ENCODE data around the gene STKLD1. TPM values are rescaled to one million over a fixed set of nuclear protein-coding genes. Genes with fewer than 3 reads are reported as not detected.

The STKLD1 gene
- total and polyA plus RNA-seq, 7 experiments from 2014 or later, result 0.78 to 1.8 (median 1.4) TPM; not detected in 1

DNA sequence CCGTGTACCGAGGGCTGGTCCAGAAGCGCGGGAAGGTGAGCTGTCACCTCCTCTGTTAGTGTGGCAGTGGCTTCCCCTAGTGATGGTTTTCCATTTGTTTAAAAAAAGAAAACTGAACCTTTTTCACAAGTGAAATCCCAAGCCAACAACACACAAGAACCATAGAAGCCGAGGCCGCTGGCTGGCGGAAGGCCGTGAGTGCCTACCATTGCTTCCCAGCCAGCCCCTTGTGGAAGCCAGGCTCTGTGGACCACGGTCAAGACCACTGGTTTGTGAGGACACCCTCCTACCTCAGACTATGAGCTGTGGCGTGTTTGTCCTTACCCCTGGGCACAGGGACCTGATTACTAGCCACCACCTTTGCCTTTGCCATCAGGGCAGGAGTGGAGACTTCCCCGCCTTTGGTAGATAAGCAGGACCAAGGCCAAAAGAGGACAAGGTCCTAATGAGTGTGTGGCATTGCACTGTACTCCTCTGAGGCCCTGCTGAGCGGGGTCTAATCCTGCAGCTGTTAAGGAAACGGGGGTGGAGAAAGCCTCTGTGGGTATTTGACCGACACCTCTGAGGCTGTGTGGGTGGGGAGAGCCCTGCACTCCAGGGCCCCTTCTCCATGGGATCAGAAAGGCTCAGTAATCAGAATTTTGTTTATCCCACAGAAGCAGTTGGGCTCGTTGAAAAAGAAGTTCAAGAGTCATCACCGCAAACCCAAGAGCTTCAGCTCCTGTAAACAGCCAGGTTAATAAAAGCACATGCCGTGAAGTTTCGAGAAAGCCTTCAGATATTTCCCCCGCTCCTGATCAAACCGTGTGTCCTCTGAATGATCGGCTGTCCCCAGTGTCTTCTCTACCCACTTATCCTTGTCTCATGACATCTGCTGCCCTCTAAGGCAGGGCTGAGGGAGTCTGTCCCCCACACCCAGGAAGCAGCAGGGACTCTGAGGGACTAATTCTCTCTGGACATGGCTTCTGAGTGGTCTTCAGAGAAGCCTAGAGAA lies 15.5 kb upstream of the STKLD1 start:
- Histone ChIP-seq H3K9me3 (ENCODE audit: control insufficient read depth in 2 of 3, low read length in 3 of 3) (no peaks in the 10 kb centered on the region), H3K36me3 (ENCODE audit: control insufficient read depth in 2 of 3, insufficient read depth in 3 of 3, low read length in 3 of 3) (peaks cover 24 to 84% (median 31%) of the 10 kb centered on the region in 3 experiments), H3K4me1 (ENCODE audit: control insufficient read depth in 2 of 2, insufficient read depth in 2 of 2, low read length in 2 of 2) (peaks cover 12 to 17% of the 10 kb centered on the region in 2 donors), H3K4me3 (ENCODE audit: low read length) (no peak overlapping the region), H3K27ac (ENCODE audit: low read depth, low read length) (no peak overlapping the region), H3K27me3 (ENCODE audit: control insufficient read depth in 2 of 2, insufficient read depth in 2 of 2, low read length in 2 of 2) (no peaks in the 10 kb centered on the region)
- no peaks in the 10 kb centered on the region for H3K9me3 Mint-ChIP-seq
- peaks cover 16 to 31% (median 26%) of the 10 kb centered on the region in 7 donors for H3K4me1 Mint-ChIP-seq
- no peak for ATAC-seq
- POLR2A ChIA-PET, result no interaction called here
- H3K27ac Mint-ChIP-seq, result peak overlapping the region in 5 of 9 donors; percentile 10 to 44 (median 34)
- intact Hi-C loops (cut with micrococcal nuclease), result no loop called here
- no peak for DNase-seq
- no peaks in the 10 kb centered on the region for H3K27me3 Mint-ChIP-seq
- CTCF ChIA-PET, result no interaction called here
- peak overlapping the region in 1 of 10 donors; percentile 19 for H3K4me3 Mint-ChIP-seq
- H3K36me3 Mint-ChIP-seq, result peaks cover 9 to 33% (median 13%) of the 10 kb centered on the region in 5 donors

- no peak for DNase-seq
- no peaks in the 10 kb centered on the region for H3K27me3 Mint-ChIP-seq
- Histone ChIP-seq H3K9me3 (ENCODE audit: control insufficient read depth in 2 of 3, low read length in 3 of 3) (no peaks in the 10 kb centered on the region), H3K27ac (ENCODE audit: low read depth, low read length) (no peak overlapping the region), H3K4me1 (ENCODE audit: control insufficient read depth in 2 of 2, insufficient read depth in 2 of 2, low read length in 2 of 2) (peaks cover 12 to 15% of the 10 kb centered on the region in 2 donors), H3K4me3 (ENCODE audit: low read length) (no peak overlapping the region), H3K27me3 (ENCODE audit: control insufficient read depth in 2 of 2, insufficient read depth in 2 of 2, low read length in 2 of 2) (no peaks in the 10 kb centered on the region), H3K36me3 (ENCODE audit: control insufficient read depth in 2 of 3, insufficient read depth in 3 of 3, low read length in 3 of 3) (peaks cover 31 to 91% (median 32%) of the 10 kb centered on the region in 3 experiments)
- no peak for ATAC-seq
- H3K36me3 Mint-ChIP-seq, result peaks cover 9 to 37% (median 13%) of the 10 kb centered on the region in 5 donors
- peaks cover 20 to 34% (median 27%) of the 10 kb centered on the region in 7 donors for H3K4me1 Mint-ChIP-seq
- no peaks in the 10 kb centered on the region for H3K9me3 Mint-ChIP-seq
- ChIA-PET POLR2A (interaction anchor here (2.0 to 2.5 kb wide), 2 partner anchors 10 to 12 kb away, joined by 5 to 14 read pairs; no protein-coding TSS in a partner anchor), CTCF (interaction anchor here (0.8 kb wide), 1 partner anchor 32 kb away, joined by 3 read pairs; no protein-coding TSS in a partner anchor)
- H3K27ac Mint-ChIP-seq, result peak overlapping the region in 2 of 9 donors; percentile 51 to 83
- intact Hi-C loops (cut with micrococcal nuclease), result no loop called here
- no peak overlapping the region for H3K4me3 Mint-ChIP-seq
These were observed 14.6 kb upstream of the STKLD1 start for GRCh38 chr9:133361507-133362092.

GRCh38 chr9:133362359-133363044 lies 13.7 kb upstream of the STKLD1 start:
- Mint-ChIP-seq H3K4me1 (peaks cover 20 to 31% (median 26%) of the 10 kb centered on the region in 7 donors), H3K36me3 (peaks cover 9 to 37% (median 13%) of the 10 kb centered on the region in 5 donors), H3K27me3 (no peaks in the 10 kb centered on the region), H3K27ac (no peak overlapping the region), H3K4me3 (no peak overlapping the region), H3K9me3 (no peaks in the 10 kb centered on the region)
- Histone ChIP-seq H3K27ac (ENCODE audit: low read depth, low read length) (no peak overlapping the region), H3K4me1 (ENCODE audit: control insufficient read depth in 2 of 2, insufficient read depth in 2 of 2, low read length in 2 of 2) (peaks cover 7 to 15% of the 10 kb centered on the region in 2 donors), H3K9me3 (ENCODE audit: control insufficient read depth in 2 of 3, low read length in 3 of 3) (no peaks in the 10 kb centered on the region), H3K4me3 (ENCODE audit: low read length) (no peak overlapping the region), H3K36me3 (ENCODE audit: control insufficient read depth in 2 of 3, insufficient read depth in 3 of 3, low read length in 3 of 3) (peaks cover 31 to 97% (median 37%) of the 10 kb centered on the region in 3 experiments), H3K27me3 (ENCODE audit: control insufficient read depth in 2 of 2, insufficient read depth in 2 of 2, low read length in 2 of 2) (no peaks in the 10 kb centered on the region)
- ATAC-seq (no peak), DNase-seq (no peak)
- intact Hi-C loops (cut with micrococcal nuclease), result no loop called here
- ChIA-PET CTCF (interaction anchor here (0.8 kb wide), 1 partner anchor 33 kb away, joined by 3 read pairs; no protein-coding TSS in a partner anchor), POLR2A (interaction anchor here (0.6 to 13.6 kb wide), 4 partner anchors 8 to 127 kb away, joined by 3 to 185 read pairs (median 10); partner anchors contain the start of genes SURF1 and SURF2)

GRCh38 chr9:133366435-133366834 lies 9.7 kb upstream of the STKLD1 start:
- POLR2A ChIA-PET, result interaction anchor here (0.6 to 13.6 kb wide), 4 partner anchors 9 to 1938 kb away, joined by 4 to 185 read pairs (median 6); partner anchors contain the start of genes MED22, RPL7A, SURF1 and SURF2
- Histone ChIP-seq H3K4me3 (ENCODE audit: low read length) (no peak overlapping the region), H3K4me1 (ENCODE audit: control insufficient read depth in 2 of 2, insufficient read depth in 2 of 2, low read length in 2 of 2) (peaks cover 26 to 42% of the 10 kb centered on the region in 2 donors), H3K27ac (ENCODE audit: low read depth, low read length) (no peak overlapping the region), H3K27me3 (ENCODE audit: control insufficient read depth in 2 of 2, insufficient read depth in 2 of 2, low read length in 2 of 2) (no peaks in the 10 kb centered on the region), H3K36me3 (ENCODE audit: control insufficient read depth in 2 of 3, insufficient read depth in 3 of 3, low read length in 3 of 3) (peaks cover 20 to 72% (median 33%) of the 10 kb centered on the region in 3 experiments), H3K9me3 (ENCODE audit: control insufficient read depth in 2 of 3, low read length in 3 of 3) (no peaks in the 10 kb centered on the region)
- Mint-ChIP-seq H3K9me3 (no peaks in the 10 kb centered on the region), H3K36me3 (peaks cover 6 to 38% (median 12%) of the 10 kb centered on the region in 5 donors), H3K4me3 (no peak overlapping the region), H3K27me3 (no peaks in the 10 kb centered on the region), H3K4me1 (peaks cover 37 to 53% (median 42%) of the 10 kb centered on the region in 7 donors), H3K27ac (no peak overlapping the region)
- ATAC-seq (no peak), DNase-seq (no peak)
- intact Hi-C loops (cut with micrococcal nuclease), result no loop called here
- CTCF ChIA-PET, result no interaction called here

DNA sequence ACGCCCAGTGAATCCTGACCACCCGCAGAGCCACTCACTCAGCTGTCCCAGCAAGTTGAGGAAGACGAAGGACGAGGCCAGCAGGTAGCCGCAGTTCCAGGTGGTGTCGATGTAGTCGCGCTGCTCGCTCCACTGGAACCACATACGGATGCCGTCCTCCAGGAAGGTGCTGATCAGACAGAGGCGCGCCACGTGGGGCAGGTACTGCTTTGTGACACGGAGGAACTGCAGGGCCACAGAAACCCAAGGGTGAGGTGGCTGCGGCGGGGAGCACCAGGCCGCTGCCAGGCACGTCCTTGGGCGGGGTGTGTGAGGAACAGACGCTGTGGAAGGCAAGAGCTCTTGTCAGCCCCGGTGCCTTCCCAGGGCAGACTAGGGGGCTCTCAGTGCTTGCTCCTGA lies 8.9 kb upstream of the STKLD1 start:
- H3K4me3 ChIP-seq (ENCODE audit: low read length), result no peak overlapping the region
- Mint-ChIP-seq H3K4me1 (peaks cover 40 to 61% (median 49%) of the 10 kb centered on the region in 7 donors), H3K27ac (no peak overlapping the region), H3K4me3 (no peak overlapping the region), H3K36me3 (peaks cover 3 to 35% (median 6%) of the 10 kb centered on the region in 5 donors), H3K9me3 (no peaks in the 10 kb centered on the region), H3K27me3 (no peaks in the 10 kb centered on the region)
- peaks cover 34 to 50% of the 10 kb centered on the region in 2 donors for H3K4me1 ChIP-seq (ENCODE audit: control insufficient read depth in 2 of 2, insufficient read depth in 2 of 2, low read length in 2 of 2)
- no peak for DNase-seq
- POLR2A ChIA-PET, result interaction anchor here (13.6 kb wide), 1 partner anchor 12 kb away, joined by 185 read pairs; the partner anchor contains the start of genes SURF1 and SURF2
- intact Hi-C loops (cut with micrococcal nuclease), result no loop called here
- no peaks in the 10 kb centered on the region for H3K27me3 ChIP-seq (ENCODE audit: control insufficient read depth in 2 of 2, insufficient read depth in 2 of 2, low read length in 2 of 2)
- CTCF ChIA-PET, result no interaction called here
- H3K9me3 ChIP-seq (ENCODE audit: control insufficient read depth in 2 of 3, low read length in 3 of 3), result no peaks in the 10 kb centered on the region
- H3K36me3 ChIP-seq (ENCODE audit: control insufficient read depth in 2 of 3, insufficient read depth in 3 of 3, low read length in 3 of 3), result peaks cover 18 to 64% (median 31%) of the 10 kb centered on the region in 3 experiments
- no peak for ATAC-seq
- no peak overlapping the region for H3K27ac ChIP-seq (ENCODE audit: low read depth, low read length)

DNA sequence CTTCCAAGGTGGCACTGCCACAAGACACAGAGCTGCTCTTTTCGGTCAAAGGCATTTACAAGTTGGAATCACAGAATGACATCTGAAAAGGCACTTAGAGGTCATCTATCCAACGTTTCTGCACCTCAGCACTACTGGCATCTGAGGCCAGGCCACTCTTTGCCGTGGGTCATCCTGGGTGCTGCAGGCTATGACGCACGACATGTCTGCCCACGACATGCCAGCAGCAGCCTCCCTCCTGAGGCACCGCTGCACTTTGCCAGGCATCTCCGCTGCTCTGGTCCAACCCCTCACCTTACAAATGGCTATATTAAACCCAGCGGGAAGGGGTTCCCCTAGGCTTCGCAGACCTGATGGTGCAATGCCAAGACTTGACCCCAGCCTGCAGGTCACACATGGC lies 8.4 kb upstream of the STKLD1 start:
- no peaks in the 10 kb centered on the region for H3K27me3 ChIP-seq (ENCODE audit: control insufficient read depth in 2 of 2, insufficient read depth in 2 of 2, low read length in 2 of 2)
- peaks cover 40 to 55% of the 10 kb centered on the region in 2 donors for H3K4me1 ChIP-seq (ENCODE audit: control insufficient read depth in 2 of 2, insufficient read depth in 2 of 2, low read length in 2 of 2)
- H3K4me3 ChIP-seq (ENCODE audit: low read length), result no peak overlapping the region
- ChIA-PET POLR2A (interaction anchor here (13.6 kb wide), 1 partner anchor 13 kb away, joined by 185 read pairs; the partner anchor contains the start of genes SURF1 and SURF2), CTCF (no interaction called here)
- Mint-ChIP-seq H3K27ac (peak overlapping the region in 2 of 9 donors; percentile 25 to 96), H3K4me3 (no peak overlapping the region), H3K36me3 (peaks cover under 1 to 36% (median 6%) of the 10 kb centered on the region in 5 donors), H3K9me3 (no peaks in the 10 kb centered on the region), H3K27me3 (no peaks in the 10 kb centered on the region), H3K4me1 (peaks cover 41 to 66% (median 55%) of the 10 kb centered on the region in 7 donors)
- no peak for DNase-seq
- no peak for ATAC-seq
- intact Hi-C loops (cut with micrococcal nuclease), result no loop called here
- H3K36me3 ChIP-seq (ENCODE audit: control insufficient read depth in 2 of 3, insufficient read depth in 3 of 3, low read length in 3 of 3), result peaks cover 16 to 64% (median 31%) of the 10 kb centered on the region in 3 experiments
- no peak overlapping the region for H3K27ac ChIP-seq (ENCODE audit: low read depth, low read length)
- no peaks in the 10 kb centered on the region for H3K9me3 ChIP-seq (ENCODE audit: control insufficient read depth in 2 of 3, low read length in 3 of 3)

Measured in naive thymus-derived CD4-positive, alpha-beta T cell (primary cell).